ENCODE data around the gene ABHD8. TPM values are rescaled to one million over a fixed set of nuclear protein-coding genes. Genes with fewer than 3 reads are reported as not detected.

ABHD8 gene
- total and polyA plus RNA-seq, 2 of the 4 experiments (the other 2 are of a cell fraction): 3.9 to 10.2 TPM

GRCh38 chr19:17309198-17309964 lies 6.2 kb upstream of the ABHD8 start, which contains the start of gene DDA1 (continued):
- TF ChIP-seq USF2 (IDR thresholded peaks at IDR 0.05; ENCODE audit: low read depth, low read length) (no peak), MAFK (IDR thresholded peaks at IDR 0.05; ENCODE audit: low read depth, low read length) (no peak)

DNA sequence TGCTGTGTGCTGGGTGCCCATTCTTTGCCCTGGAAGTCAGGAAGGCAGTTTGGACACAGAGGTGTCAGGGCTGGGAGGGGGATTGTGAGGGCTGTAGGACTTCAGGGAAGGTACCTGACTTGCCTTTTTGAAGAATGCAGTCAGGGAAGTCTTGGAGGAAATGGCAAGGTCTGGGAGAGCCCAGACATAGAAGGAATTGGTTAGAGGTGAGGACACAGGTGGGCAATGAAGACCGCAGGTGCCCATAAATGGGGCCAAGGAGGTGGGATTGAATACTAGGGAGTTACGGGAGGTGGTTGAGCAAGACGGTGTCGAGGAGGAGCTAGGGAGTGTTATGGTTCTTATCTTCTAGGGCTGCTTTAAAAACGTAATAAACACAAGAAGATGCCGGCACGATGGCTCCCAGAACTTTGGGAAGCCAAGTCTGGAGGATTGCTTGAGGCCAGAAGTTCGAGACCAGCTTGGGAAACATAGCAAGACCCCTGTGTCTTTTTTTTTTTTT lies 4.7 kb upstream of the ABHD8 start:
- no peak for DNase-seq
- Histone ChIP-seq H2BK20ac (ENCODE audit: low read depth, low read length) (no peak overlapping the region), H3K4me1 (ENCODE audit: control insufficient read depth, insufficient read depth, low read length) (peaks cover 15% of the 10 kb centered on the region), H3K4ac (ENCODE audit: low read depth, low read length) (no peak overlapping the region), H3K9me1 (ENCODE audit: insufficient read depth, low read length) (peaks cover 31% of the 10 kb centered on the region), H4K91ac (ENCODE audit: insufficient read depth, low read depth, low read length) (no peak overlapping the region), H3K4me3 (ENCODE audit: insufficient read depth, low read depth, low read length) (no peak overlapping the region), H4K5ac (ENCODE audit: low read depth, low read length) (no peak overlapping the region), H3K36me3 (ENCODE audit: control insufficient read depth, insufficient read depth, low read length) (peaks cover 7% of the 10 kb centered on the region), H4K8ac (ENCODE audit: low read depth in 2 of 2, low read length in 2 of 2) (peak overlapping the region in 1 of 2 experiments; percentile 6; a peak in 1 of 4 replicates), H3K9ac (ENCODE audit: low read depth, low read length) (no peak overlapping the region), H3K9me3 (ENCODE audit: control insufficient read depth, insufficient read depth, low read length) (no peaks in the 10 kb centered on the region), H4K20me1 (ENCODE audit: insufficient read depth, low read length) (peaks cover 21% of the 10 kb centered on the region), H3K79me1 (ENCODE audit: low read depth in 1 of 2, low read length in 2 of 2) (peaks cover 20 to 66% of the 10 kb centered on the region in 2 experiments), H3K18ac (ENCODE audit: low read depth, low read length) (no peak overlapping the region), H3K27me3 (ENCODE audit: control insufficient read depth, insufficient read depth, low read length) (no peaks in the 10 kb centered on the region), H2BK5ac (ENCODE audit: low read depth, low read length, poor library complexity, severe bottlenecking) (no peak overlapping the region), H2AK5ac (ENCODE audit: low read depth, low read length) (no peak overlapping the region), H3K4me2 (ENCODE audit: low read depth, low read length) (no peak overlapping the region), H2AK9ac (replicated peaks; ENCODE audit: low read depth, low read length, poor library complexity) (peak overlapping the region; percentile 76), H2AFZ (replicated peaks; ENCODE audit: low read length, poor library complexity) (no peak overlapping the region), H3K23ac (ENCODE audit: low read depth, low read length) (peak overlapping the region; percentile 13; the same call in 1 of the 2 replicates), H3K14ac (replicated peaks; ENCODE audit: low read depth, low read length) (no peak overlapping the region), H2BK15ac (ENCODE audit: low read depth, low read length) (no peak overlapping the region), H2BK120ac (ENCODE audit: low read depth, low read length) (no peak overlapping the region), H3K56ac (ENCODE audit: extremely low read depth, insufficient read depth, low read length) (no peak overlapping the region), H3K27ac (ENCODE audit: insufficient read depth, low read length) (no peak overlapping the region)
- CTCF ChIA-PET: no interaction called here
- POLR2A ChIA-PET (ENCODE audit: unreplicated experiment): no interaction called here
- TF ChIP-seq SMC3 (IDR thresholded peaks at IDR 0.05; ENCODE audit: low read depth, low read length): no peak
- no peak for TF ChIP-seq CHD1 (IDR thresholded peaks at IDR 0.05; ENCODE audit: low read depth, low read length)
- no peak for TF ChIP-seq CEBPB (IDR thresholded peaks at IDR 0.05; ENCODE audit: low read depth, low read length)
- dilution Hi-C loops (cut with HindIII; ENCODE audit: low sequenced_read_pairs, unreplicated experiment): no loop called here
- no TSS peak for BruUV-seq (replicated peaks)
- intact Hi-C loops (cut with micrococcal nuclease): no loop called here
- in situ Hi-C loops (cut with MboI; ENCODE audit: low sequenced_read_pairs): no loop called here
- 90% methylated on average over 4 of the region's 8 CpGs; no CpG with 5 or more reads in 1 of the 2 experiments for WGBS, 2 experiments (ENCODE audit: extremely low coverage in 2 of 2, insufficient read length in 1 of 2)
- no peak for ATAC-seq (ENCODE audit: low read depth)

All from IMR-90 (cell line).